HCT116 (cell line): ENCODE measurements around the gene ACSL6. TPM values are rescaled to one million over a fixed set of nuclear protein-coding genes. Genes with fewer than 3 reads are reported as not detected.

Experiments used
- ATAC-seq: fragments of 200-7000 bp; cut with Tn5 transposase; 2 replicates; pipeline ENCODE4 v1.9.1; 2020; ENCODE audit warnings: mild to moderate bottlenecking, moderate library complexity
- BruUV-seq: library from RNA; stranded (reverse); fragments of 400-500 nt; replicated peaks from 2 replicates; lab custom pipeline; 2021; lab: Mats Ljungman, UMichigan
- CTCF ChIA-PET: fragments of 300-600 bp; sonication (Branson Sonifier 250); formaldehyde crosslinking; loops from one replicate; lab custom pipeline; 2021; ENCODE audit warnings: antibody characterized with exemption; lab: Charles Lee
- POLR2A ChIA-PET: fragments of 300-600, 350-600 bp; sonication (Branson Sonifier 250); formaldehyde crosslinking; loops from one replicate; lab custom pipeline; 2021; ENCODE audit warnings: antibody characterized with exemption; lab: Charles Lee
- RAD21 ChIA-PET, 2 experiments: fragments of 300-600 bp; sonication (Branson Sonifier 250); formaldehyde crosslinking; loops; one replicate each; lab custom pipeline; 2023; ENCODE audit warnings: low total read pairs in 2 of 2; ENCODE audit not compliant: uncharacterized antibody in 2 of 2, unreplicated experiment in 2 of 2, low non-redundant PET in 1 of 2; lab: Charles Lee
- DNase-seq: peaks from one replicate; pipeline ENCODE4 v3.0.0-alpha.2; 2010; ENCODE audit warnings: low read depth, low spot score
- H2AFZ ChIP-seq: fragments of 200-600 bp; shearing (Covaris generic), sonication (generic); 2 replicates; pipeline ENCODE4 v1.6.1; 2017; ENCODE audit warnings: low read depth, mixed run types, mixed read lengths, antibody characterized with exemption, low read length; ENCODE audit not compliant: poor library complexity, severe bottlenecking
- H3K27ac ChIP-seq: 2 replicates; pipeline ENCODE4 v1.5.1; 2012; ENCODE audit warnings: low read depth, low read length
- H3K27me3 ChIP-seq: fragments of 200-600 bp; sonication (generic); 2 replicates; pipeline ENCODE4 v1.6.1; 2016; ENCODE audit warnings: mixed run types, low read length, mixed read lengths; ENCODE audit not compliant: insufficient read depth
- H3K36me3 ChIP-seq, 2 experiments: fragments of 200-500 bp in 1 of 2; fragments of 200-600 bp in 1 of 2; sonication (Bioruptor generic) in 1 of 2; sonication (generic) in 1 of 2; 2 replicates each; pipeline versions ENCODE4 v1.5.1 to v1.6.1; 2014 to 2016; ENCODE audit warnings: low read length in 2 of 2, inconsistent platforms in 1 of 2, mixed read lengths in 1 of 2, mixed run types in 1 of 2; ENCODE audit not compliant: insufficient read depth in 2 of 2, control insufficient read depth in 1 of 2
- H3K4me1 ChIP-seq, 2 experiments: fragments of 200-600 bp in 1 of 2; sonication (generic) in 1 of 2; 2 replicates each; pipeline versions ENCODE4 v1.5.1 to v1.6.1; 2012 to 2017; ENCODE audit warnings: low read length in 2 of 2, inconsistent platforms in 1 of 2, mild to moderate bottlenecking in 1 of 2, mixed read lengths in 1 of 2, mixed run types in 1 of 2, moderate library complexity in 1 of 2; ENCODE audit not compliant: insufficient read depth in 2 of 2, control insufficient read depth in 1 of 2
- H3K4me2 ChIP-seq: fragments of 200-600 bp; sonication (generic); 2 replicates; pipeline ENCODE4 v1.6.1; 2017; ENCODE audit warnings: mixed run types, low read length, mixed read lengths
- H3K4me3 ChIP-seq, 2 experiments: fragments of 200-600 bp in 1 of 2; sonication (generic) in 1 of 2; replicated peaks in 1 of 2; 2 replicates each; pipeline ENCODE4 v1.5.1; 2011 to 2016; ENCODE audit warnings: low read length in 2 of 2, control low read depth in 1 of 2, low read depth in 1 of 2, mild to moderate bottlenecking in 1 of 2, mixed read lengths in 1 of 2, mixed run types in 1 of 2
- H3K79me2 ChIP-seq: fragments of 200-600 bp; sonication (generic); 2 replicates; pipeline ENCODE4 v1.6.1; 2017; ENCODE audit warnings: mild to moderate bottlenecking, mixed run types, low read length, moderate library complexity, mixed read lengths; ENCODE audit not compliant: insufficient read depth
- H3K9ac ChIP-seq: fragments of 200-600 bp; sonication (generic); 2 replicates; pipeline ENCODE4 v1.6.1; 2016; ENCODE audit warnings: low read length, mixed read lengths
- H3K9me2 ChIP-seq: fragments of 200-600 bp; sonication (generic), shearing (Covaris generic); 2 replicates; pipeline ENCODE4 v1.6.1; 2017; ENCODE audit warnings: mixed run types, mild to moderate bottlenecking, moderate library complexity; ENCODE audit not compliant: insufficient read depth
- H3K9me3 ChIP-seq, 2 experiments: fragments of 200-500 bp in 1 of 2; fragments of 200-600 bp in 1 of 2; sonication (Bioruptor generic) in 1 of 2; sonication (generic) in 1 of 2; 2 replicates each; pipeline ENCODE4 v1.6.1; 2014 to 2017; ENCODE audit warnings: low read length in 2 of 2, mixed read lengths in 2 of 2, inconsistent platforms in 1 of 2, low read depth in 1 of 2, mild to moderate bottlenecking in 1 of 2, mixed run types in 1 of 2, moderate library complexity in 1 of 2; ENCODE audit not compliant: control insufficient read depth in 1 of 2, insufficient read depth in 1 of 2
- H4K20me1 ChIP-seq: fragments of 200-600 bp; sonication (generic), shearing (Covaris generic); 2 replicates; pipeline ENCODE4 v1.6.1; 2017; ENCODE audit warnings: mixed run types, mild to moderate bottlenecking, moderate library complexity; ENCODE audit not compliant: insufficient read depth
- ATF3 ChIP-seq: IDR thresholded peaks from 2 replicates; pipeline ENCODE4 v1.6.1; 2012
- CEBPB ChIP-seq: IDR thresholded peaks from 2 replicates; pipeline ENCODE4 v1.6.1; 2012; ENCODE audit warnings: low read depth
- POLR2A ChIP-seq: IDR thresholded peaks from 2 replicates; pipeline ENCODE4 v1.7.0; 2011; ENCODE audit warnings: borderline replicate concordance; ENCODE audit not compliant: insufficient read depth, insufficient read length; ENCODE audit errors: extremely low read depth
- SRF ChIP-seq: IDR thresholded peaks from 2 replicates; pipeline ENCODE4 v1.6.1; 2012; ENCODE audit warnings: low read depth
- ZFX ChIP-seq: fragments of 450-650 bp; IDR thresholded peaks from 2 replicates; pipeline ENCODE4 v1.6.1; 2017
- ZNF274 ChIP-seq: fragments of 200-500 bp; sonication (Bioruptor generic); IDR thresholded peaks from 2 replicates; pipeline ENCODE4 v1.6.1; 2014; ENCODE audit warnings: mild to moderate bottlenecking, low read depth, low read length, inconsistent platforms
- intact Hi-C: fragments of 100-400 bp; cut with micrococcal nuclease; formaldehyde crosslinking; loops from 2 replicates; pipeline ENCODE4 v1.10.0; 2022
- total RNA-seq: library from RNA; stranded (reverse); gene quantifications from one replicate; pipeline ENCODE4 v1.2.1, GENCODE V29; 2021; ENCODE audit not compliant: unreplicated experiment
- TF ChIP-seq, protein P1 (sequence below), 3 experiments: fragments of 200-600 bp in 1 of 3; sonication (generic) in 1 of 3; IDR thresholded peaks in 2 of 3; conservative IDR thresholded peaks in 1 of 3; 2 replicates each; pipeline ENCODE4 v1.5.1; 2012 to 2017; ENCODE audit warnings: low read depth in 2 of 3, low read length in 2 of 3, antibody characterized with exemption in 1 of 3, borderline replicate concordance in 1 of 3, control low read depth in 1 of 3, mild to moderate bottlenecking in 1 of 3, mixed read lengths in 1 of 3, mixed run types in 1 of 3, moderate library complexity in 1 of 3; ENCODE audit not compliant: insufficient read depth in 1 of 3

The ACSL6 gene
- total RNA-seq, 1 experiment from 2014 or later: 2.3 TPM

DNA sequence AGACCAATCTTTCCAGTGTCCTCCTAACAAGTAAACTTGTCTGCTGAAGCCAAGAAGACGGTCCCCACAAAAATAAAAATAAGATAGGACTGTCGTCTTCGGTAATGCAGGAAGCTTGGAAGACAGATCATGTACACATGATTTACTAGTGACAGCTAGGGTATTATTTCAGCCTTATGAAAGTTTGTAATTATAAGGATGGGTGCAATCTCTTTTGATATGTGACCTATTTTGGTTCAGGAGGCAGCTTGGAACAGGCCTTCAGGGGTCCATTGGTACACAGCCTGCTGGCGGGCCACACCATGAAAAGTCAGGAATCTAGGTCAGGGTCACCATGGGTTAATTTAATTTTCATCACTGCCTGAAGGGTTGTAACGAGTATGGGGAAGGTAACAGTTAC is 52.3 kb downstream of the ACSL6 start:
- no peak for ATAC-seq
- no peaks in the 10 kb centered on the region for H3K4me1 ChIP-seq
- H3K9me2 ChIP-seq: no peaks in the 10 kb centered on the region
- H2AFZ ChIP-seq: no peak overlapping the region
- no peaks in the 10 kb centered on the region for H3K27me3 ChIP-seq
- RAD21 ChIA-PET: no interaction called here
- intact Hi-C loops: no loop called here
- H3K9ac ChIP-seq: no peak overlapping the region
- POLR2A ChIA-PET: no interaction called here
- H3K36me3 ChIP-seq: no peaks in the 10 kb centered on the region
- no peaks in the 10 kb centered on the region for H3K9me3 ChIP-seq
- BruUV-seq: no TSS peak
- no peak overlapping the region for H3K4me3 ChIP-seq
- H4K20me1 ChIP-seq: no peaks in the 10 kb centered on the region
- CTCF ChIA-PET: no interaction called here
- H3K79me2 ChIP-seq: no peaks in the 10 kb centered on the region
- TF ChIP-seq, protein P1, sequence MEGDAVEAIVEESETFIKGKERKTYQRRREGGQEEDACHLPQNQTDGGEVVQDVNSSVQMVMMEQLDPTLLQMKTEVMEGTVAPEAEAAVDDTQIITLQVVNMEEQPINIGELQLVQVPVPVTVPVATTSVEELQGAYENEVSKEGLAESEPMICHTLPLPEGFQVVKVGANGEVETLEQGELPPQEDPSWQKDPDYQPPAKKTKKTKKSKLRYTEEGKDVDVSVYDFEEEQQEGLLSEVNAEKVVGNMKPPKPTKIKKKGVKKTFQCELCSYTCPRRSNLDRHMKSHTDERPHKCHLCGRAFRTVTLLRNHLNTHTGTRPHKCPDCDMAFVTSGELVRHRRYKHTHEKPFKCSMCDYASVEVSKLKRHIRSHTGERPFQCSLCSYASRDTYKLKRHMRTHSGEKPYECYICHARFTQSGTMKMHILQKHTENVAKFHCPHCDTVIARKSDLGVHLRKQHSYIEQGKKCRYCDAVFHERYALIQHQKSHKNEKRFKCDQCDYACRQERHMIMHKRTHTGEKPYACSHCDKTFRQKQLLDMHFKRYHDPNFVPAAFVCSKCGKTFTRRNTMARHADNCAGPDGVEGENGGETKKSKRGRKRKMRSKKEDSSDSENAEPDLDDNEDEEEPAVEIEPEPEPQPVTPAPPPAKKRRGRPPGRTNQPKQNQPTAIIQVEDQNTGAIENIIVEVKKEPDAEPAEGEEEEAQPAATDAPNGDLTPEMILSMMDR (IDR thresholded peaks at IDR 0.05 in 2 of 3, conservative IDR thresholded peaks at IDR 0.05 in 1 of 3; ENCODE audit: borderline replicate concordance in 1 of 3, insufficient read depth in 1 of 3, low read depth in 2 of 3, low read length in 2 of 3): no peak
- no peak for TF ChIP-seq ZFX
- no peak for TF ChIP-seq ZNF274
- no peak overlapping the region for H3K27ac ChIP-seq
- no peak for DNase-seq
- no peak overlapping the region for H3K4me2 ChIP-seq

DNA sequence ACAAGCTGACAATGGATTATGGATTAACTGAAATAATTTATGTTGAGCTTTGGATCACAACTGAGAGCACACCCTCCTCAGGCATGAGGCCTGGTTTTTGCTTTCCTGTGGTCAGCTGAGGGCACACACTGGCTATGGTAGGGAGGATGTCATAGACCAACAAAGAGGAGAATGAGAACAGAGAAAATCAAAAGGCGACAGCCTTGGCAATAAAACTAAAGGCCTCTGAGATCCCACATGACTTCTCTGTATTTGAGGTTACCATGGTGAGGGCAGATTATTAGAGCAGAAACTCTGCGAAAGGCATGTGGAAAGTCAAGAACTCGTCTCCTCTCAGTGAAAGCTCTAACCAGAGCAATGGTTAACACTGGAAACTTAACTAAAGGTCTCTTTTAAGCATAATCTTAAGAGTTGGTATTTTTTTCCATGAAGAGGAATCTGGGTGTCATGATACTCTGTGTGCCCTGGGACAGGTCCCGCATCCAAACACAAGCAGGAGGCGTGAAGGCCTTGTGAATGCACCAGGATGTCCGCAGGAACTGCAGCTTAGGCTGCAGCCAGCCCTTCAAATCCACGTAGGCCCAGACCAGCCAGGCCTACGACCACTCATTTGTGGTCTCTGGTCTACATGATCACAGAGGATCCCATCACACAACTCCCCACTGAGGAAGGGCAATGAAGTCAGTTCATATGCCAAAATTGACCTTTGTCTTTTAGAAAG is 53.6 kb downstream of the ACSL6 start:
- no TSS peak for BruUV-seq
- Histone ChIP-seq H3K4me2 (no peak overlapping the region), H3K9me2 (no peaks in the 10 kb centered on the region), H3K36me3 (no peaks in the 10 kb centered on the region)
- CTCF ChIA-PET: no interaction called here
- POLR2A ChIA-PET: no interaction called here
- TF ChIP-seq SRF: no peak
- TF ChIP-seq ATF3: no peak
- no peak for TF ChIP-seq POLR2A
- no peak for TF ChIP-seq CEBPB
- TF ChIP-seq, all 23 proteins: peak for 0
- H3K4me3 ChIP-seq: no peak overlapping the region
- no peaks in the 10 kb centered on the region for H3K4me1 ChIP-seq
- no peak overlapping the region for H2AFZ ChIP-seq
- H3K27ac ChIP-seq: no peak overlapping the region
- H3K9me3 ChIP-seq: no peaks in the 10 kb centered on the region
- no peaks in the 10 kb centered on the region for H4K20me1 ChIP-seq
- intact Hi-C loops: no loop called here
- H3K79me2 ChIP-seq: no peaks in the 10 kb centered on the region
- H3K9ac ChIP-seq: no peak overlapping the region
- RAD21 ChIA-PET: no interaction called here
- no peak for DNase-seq
- no peaks in the 10 kb centered on the region for H3K27me3 ChIP-seq
- no peak for ATAC-seq
